Body of pancreas (tissue), 4 donors: Measurements from ENCODE around the gene FNTB.

Experiments
- CTCF ChIP-seq, 7 experiments: fragments of 450-650 bp in 4 of 7; fragments of 200-600 bp in 3 of 7; sonication (generic) in 3 of 7; IDR thresholded peaks; one replicate each; pipeline ENCODE4 v1.5.1; 2016 to 2019; ENCODE audit warnings: antibody characterized with exemption in 7 of 7
- POLR2A ChIP-seq, 3 donors: fragments of 450-650 bp; IDR thresholded peaks; one replicate each; pipeline ENCODE4 v1.6.1; 2016; ENCODE audit warnings: antibody characterized with exemption in 3 of 3, mild to moderate bottlenecking in 2 of 3

- TF ChIP-seq CTCF (IDR thresholded peaks at IDR 0.05) (no peak), POLR2A (IDR thresholded peaks at IDR 0.05) (no peak)
Measured at GRCh38 chr14:65106736-65107135, 120.0 kb downstream of the FNTB start.
